H1 (cell line): Measurements from ENCODE around the gene ABCG1. TPM values are rescaled to one million over a fixed set of nuclear protein-coding genes. Genes with fewer than 3 reads are reported as not detected.

Source experiments
- CTCF ChIA-PET: fragments of 300-600 bp; sonication (Branson Sonifier 250); formaldehyde crosslinking; loops from one replicate; lab custom pipeline; 2021; ENCODE audit not compliant: partially characterized antibody; lab: Charles Lee
- POLR2A ChIA-PET: fragments of 300-600 bp; sonication (Branson Sonifier 250); formaldehyde crosslinking; loops from one replicate; lab custom pipeline; 2021; ENCODE audit warnings: inconsistent platforms; ENCODE audit not compliant: partially characterized antibody; lab: Charles Lee
- DNase-seq, 2 experiments: peaks; one replicate each; pipeline versions ENCODE4 v3.0.0 to v3.0.0-alpha.2; 2010 to 2022; ENCODE audit warnings: low spot score in 2 of 2, low read depth in 1 of 2, mixed read lengths in 1 of 2
- FAIRE-seq: peaks from 2 replicates; lab custom pipeline; 2011; peaks lifted over from hg19 to GRCh38; lab: Jason Lieb, UNC
- H2AFZ ChIP-seq: 2 replicates; pipeline ENCODE4 v1.8.1; 2012; ENCODE audit warnings: low read length, inconsistent platforms
- H2AK5ac ChIP-seq: 2 replicates; pipeline ENCODE4 v1.6.1; 2013; ENCODE audit warnings: low read depth, low read length
- H2BK120ac ChIP-seq: replicated peaks from 2 replicates; pipeline ENCODE3; 2013; ENCODE audit warnings: low read depth, low read length, inconsistent platforms
- H2BK12ac ChIP-seq: 2 replicates; pipeline ENCODE4 v1.6.1; 2013; ENCODE audit warnings: low read depth, low read length
- H2BK15ac ChIP-seq: 2 replicates; pipeline ENCODE4 v1.6.1; 2013; ENCODE audit warnings: low read length
- H2BK20ac ChIP-seq: 2 replicates; pipeline ENCODE4 v1.6.1; 2013; ENCODE audit warnings: low read length
- H2BK5ac ChIP-seq: 2 replicates; pipeline ENCODE4 v1.6.1; 2013; ENCODE audit warnings: low read depth, low read length
- H3K14ac ChIP-seq: 2 replicates; pipeline ENCODE4 v1.6.1; 2013; ENCODE audit warnings: inconsistent platforms; ENCODE audit not compliant: insufficient read length
- H3K18ac ChIP-seq: 2 replicates; pipeline ENCODE4 v1.6.1; 2013; ENCODE audit warnings: low read length; ENCODE audit errors: extremely low read depth
- H3K23ac ChIP-seq: 2 replicates; pipeline ENCODE4 v1.6.1; 2013; ENCODE audit warnings: inconsistent platforms; ENCODE audit not compliant: insufficient read length
- H3K23me2 ChIP-seq: 2 replicates; pipeline ENCODE4 v1.6.1; 2013; ENCODE audit warnings: low read depth, low read length
- H3K27ac ChIP-seq: 2 replicates; pipeline ENCODE4 v1.6.1; 2011; ENCODE audit warnings: low read depth, low read length, inconsistent platforms
- H3K27me3 ChIP-seq, 4 experiments: replicated peaks in 1 of 4; 1 replicate in 1 of 4; 2 replicates in 3 of 4; pipeline versions ENCODE4 v1.6.1 to v1.8.1; 2011 to 2013; ENCODE audit warnings: low read length in 3 of 4, mild to moderate bottlenecking in 3 of 4, inconsistent platforms in 2 of 4, mixed read lengths in 2 of 4, moderate library complexity in 1 of 4; ENCODE audit not compliant: control insufficient read depth in 3 of 4, insufficient read depth in 3 of 4; ENCODE audit errors: extremely low read depth in 1 of 4
- H3K36me3 ChIP-seq, 4 experiments: 2 replicates each; pipeline versions ENCODE4 v1.6.1 to v1.8.1; 2011 to 2013; ENCODE audit warnings: mild to moderate bottlenecking in 4 of 4, low read length in 3 of 4, moderate library complexity in 2 of 4, control low read depth in 1 of 4, inconsistent platforms in 1 of 4; ENCODE audit not compliant: insufficient read depth in 4 of 4, control insufficient read depth in 2 of 4
- H3K4ac ChIP-seq: replicated peaks from 2 replicates; pipeline ENCODE3; 2013; ENCODE audit warnings: low read length, low read depth, mixed read lengths, inconsistent platforms; ENCODE audit not compliant: insufficient read length
- H3K4me1 ChIP-seq, 4 experiments: replicated peaks in 1 of 4; 1 replicate in 1 of 4; 2 replicates in 3 of 4; pipeline versions ENCODE4 v1.6.1 to v1.8.1; 2011 to 2013; ENCODE audit warnings: low read length in 3 of 4, inconsistent platforms in 2 of 4, mixed read lengths in 1 of 4; ENCODE audit not compliant: insufficient read depth in 4 of 4, control insufficient read depth in 3 of 4
- H3K4me2 ChIP-seq, 2 experiments: 2 replicates each; pipeline versions ENCODE4 v1.6.1 to v1.8.1; 2011 to 2013; ENCODE audit warnings: low read depth in 2 of 2, low read length in 2 of 2, control low read depth in 1 of 2, inconsistent platforms in 1 of 2, mild to moderate bottlenecking in 1 of 2; ENCODE audit not compliant: insufficient read depth in 1 of 2
- H3K4me3 ChIP-seq, 4 experiments: fragments of 200-600, 300-600 bp in 1 of 4; sonication (generic), shearing (Covaris generic), sonication (Bioruptor Twin) in 1 of 4; 2 replicates each; pipeline versions ENCODE4 v1.5.1 to v1.8.1; 2011 to 2016; ENCODE audit warnings: low read length in 4 of 4, low read depth in 3 of 4, control low read depth in 2 of 4, inconsistent platforms in 2 of 4, mild to moderate bottlenecking in 2 of 4, mixed read lengths in 1 of 4, moderate library complexity in 1 of 4; ENCODE audit not compliant: insufficient read depth in 2 of 4; ENCODE audit errors: extremely low read depth in 1 of 4
- H3K56ac ChIP-seq: replicated peaks from 2 replicates; pipeline ENCODE3; 2013; ENCODE audit warnings: low read depth, mild to moderate bottlenecking, mixed read lengths, low read length, inconsistent platforms; ENCODE audit not compliant: insufficient read length
- H3K79me1 ChIP-seq: 2 replicates; pipeline ENCODE4 v1.6.1; 2013; ENCODE audit warnings: low read depth, low read length, control low read depth
- H3K79me2 ChIP-seq, 2 experiments: 2 replicates each; pipeline versions ENCODE4 v1.6.1 to v1.8.1; 2012 to 2013; ENCODE audit warnings: low read length in 2 of 2, mild to moderate bottlenecking in 2 of 2, inconsistent platforms in 1 of 2; ENCODE audit not compliant: insufficient read depth in 2 of 2, control insufficient read depth in 1 of 2
- H3K9ac ChIP-seq, 4 experiments: replicated peaks in 1 of 4; 1 replicate in 1 of 4; 2 replicates in 3 of 4; pipeline versions ENCODE4 v1.6.1 to v1.8.1; 2011 to 2013; ENCODE audit warnings: low read depth in 3 of 4, low read length in 3 of 4, control low read depth in 2 of 4, mild to moderate bottlenecking in 2 of 4, moderate library complexity in 2 of 4, inconsistent platforms in 1 of 4; ENCODE audit errors: extremely low read depth in 1 of 4
- H3K9me3 ChIP-seq, 2 experiments: 2 replicates each; pipeline versions ENCODE4 v1.6.1 to v1.8.1; 2012 to 2013; ENCODE audit warnings: mild to moderate bottlenecking in 2 of 2, moderate library complexity in 2 of 2, control low read depth in 1 of 2, inconsistent platforms in 1 of 2, low read depth in 1 of 2, low read length in 1 of 2, mixed read lengths in 1 of 2; ENCODE audit not compliant: insufficient read depth in 2 of 2
- H4K20me1 ChIP-seq, 2 experiments: replicated peaks in 1 of 2; 2 replicates each; pipeline versions ENCODE3 to v1.8.1; 2011 to 2013; ENCODE audit warnings: inconsistent platforms in 2 of 2, low read length in 2 of 2, mild to moderate bottlenecking in 1 of 2; ENCODE audit not compliant: insufficient read depth in 2 of 2, control insufficient read depth in 1 of 2
- H4K5ac ChIP-seq: 2 replicates; pipeline ENCODE4 v1.6.1; 2013; ENCODE audit warnings: low read length, low read depth, mixed read lengths, inconsistent platforms; ENCODE audit not compliant: insufficient read length
- H4K8ac ChIP-seq: 2 replicates; pipeline ENCODE4 v1.8.0; 2013; ENCODE audit warnings: mild to moderate bottlenecking, moderate library complexity, low read length, inconsistent platforms; ENCODE audit not compliant: insufficient read depth; ENCODE audit errors: extremely low read depth
- H4K91ac ChIP-seq: replicated peaks from 2 replicates; pipeline ENCODE3; 2013; ENCODE audit warnings: low read length, mixed read lengths, inconsistent platforms; ENCODE audit not compliant: insufficient read length
- ASH2L ChIP-seq: fragments of 200-600, 300-600 bp; sonication (generic); IDR thresholded peaks from one replicate; pipeline ENCODE4 v1.7.1; 2017; ENCODE audit warnings: low read length
- BACH1 ChIP-seq: IDR thresholded peaks from 2 replicates; pipeline ENCODE4 v1.6.1; 2012; ENCODE audit warnings: low read length, improper control_type of control experiment
- CHD2 ChIP-seq: IDR thresholded peaks from 2 replicates; pipeline ENCODE4 v1.6.1; 2012; ENCODE audit warnings: low read length, improper control_type of control experiment
- CREB1 ChIP-seq: IDR thresholded peaks from 2 replicates; pipeline ENCODE4 v1.6.1; 2012; ENCODE audit warnings: inconsistent platforms
- CTBP2 ChIP-seq: IDR thresholded peaks from 2 replicates; pipeline ENCODE4 v1.7.0; 2011; ENCODE audit warnings: borderline replicate concordance, mild to moderate bottlenecking, moderate library complexity, mixed read lengths, low read length; ENCODE audit not compliant: insufficient read depth, insufficient read length
- FOSL1 ChIP-seq: IDR thresholded peaks from 2 replicates; pipeline ENCODE4 v1.6.1; 2011; ENCODE audit warnings: mild to moderate bottlenecking, low read depth, low read length, moderate library complexity; ENCODE audit not compliant: insufficient read depth
- HDAC2 ChIP-seq, 2 experiments: fragments of 300-600 bp in 1 of 2; sonication (generic) in 1 of 2; IDR thresholded peaks; 2 replicates each; pipeline ENCODE4 v1.6.1; 2011 to 2012; ENCODE audit warnings: low read depth in 2 of 2, low read length in 2 of 2, mild to moderate bottlenecking in 2 of 2, moderate library complexity in 2 of 2, borderline replicate concordance in 1 of 2, inconsistent platforms in 1 of 2
- NANOG ChIP-seq: IDR thresholded peaks from 2 replicates; pipeline ENCODE4 v1.6.1; 2011; ENCODE audit warnings: low read length, low read depth, mild to moderate bottlenecking, inconsistent platforms; ENCODE audit not compliant: insufficient read depth, poor library complexity, severe bottlenecking
- NRF1 ChIP-seq: IDR thresholded peaks from 2 replicates; pipeline ENCODE4 v1.6.1; 2011; ENCODE audit warnings: mild to moderate bottlenecking, low read depth, low read length, improper control_type of control experiment
- RFX5 ChIP-seq: IDR thresholded peaks from 2 replicates; pipeline ENCODE4 v1.6.1; 2011; ENCODE audit warnings: low read depth, low read length, improper control_type of control experiment, borderline replicate concordance
- SP4 ChIP-seq: IDR thresholded peaks from 2 replicates; pipeline ENCODE4 v1.6.1; 2012; ENCODE audit warnings: low read length, inconsistent platforms
- USF2 ChIP-seq: IDR thresholded peaks from 2 replicates; pipeline ENCODE4 v1.6.1; 2011; ENCODE audit warnings: low read length, improper control_type of control experiment
- YY1 ChIP-seq: IDR thresholded peaks from 2 replicates; pipeline ENCODE4 v1.6.1; 2011; ENCODE audit warnings: low read depth, mild to moderate bottlenecking, low read length
- WGBS, 2 experiments: shearing (Covaris generic) in 1 of 2; methylation state at CpG; one replicate each; pipeline versions ENCODE4 v1.1.6 to v1.1.7; 2013 to 2015; ENCODE audit warnings: low lambda C conversion rate in 2 of 2, mixed read lengths in 2 of 2, inconsistent platforms in 1 of 2, low coverage in 1 of 2, missing lambda C conversion rate in 1 of 2; ENCODE audit not compliant: insufficient replicate concordance in 2 of 2, insufficient coverage in 1 of 2, insufficient read length in 1 of 2; ENCODE audit errors: extremely low coverage in 1 of 2, missing lambda C conversion rate in 1 of 2; 5-methylcytosine and 5-hydroxymethylcytosine counted together
- polyA plus RNA-seq, 7 experiments: library from polyadenylated mRNA; depleted of rRNA in 3 of 7; stranded (reverse) in 5 of 7; unstranded in 2 of 7; fragments of >200 nt in 5 of 7; fragments of 200-250 nt in 2 of 7; gene quantifications; 1 replicate in 5 of 7; 2 replicates in 1 of 7; 4 replicates in 1 of 7; pipeline versions ENCODE4 v1.2.1 to v1.2.3, GENCODE V29; 2011 to 2013; ENCODE audit warnings: missing spikeins in 2 of 7, mixed read lengths in 2 of 7
- total RNA-seq: library from RNA; stranded (reverse); fragmentation: NEBNext Ultra II Directional; extraction: Animal tissue kit (Norgen Biotek cat#: 25700); gene quantifications from 2 replicates; pipeline ENCODE4 v1.2.1, GENCODE V29; 2021

The ABCG1 gene
- total and polyA plus RNA-seq, 2 of the 8 experiments (the other 6 are each of a cell fraction or from before 2014, with no cell fraction given) = 2.1 to 4.0 TPM

GRCh38 chr21:42302076-42302650 is 83.2 kb downstream of the ABCG1 start:
- DNase-seq (no peak), FAIRE-seq (no peak)
- Histone ChIP-seq H3K4ac (no peak overlapping the region), H2BK15ac (no peak overlapping the region), H3K18ac (no peak overlapping the region), H4K20me1 (no peaks in the 10 kb centered on the region), H3K4me2 (no peak overlapping the region), H3K79me1 (no peaks in the 10 kb centered on the region), H3K9me3 (no peaks in the 10 kb centered on the region), H3K79me2 (no peaks in the 10 kb centered on the region), H2AFZ (no peak overlapping the region), H2AK5ac (no peak overlapping the region), H3K27me3 (no peaks in the 10 kb centered on the region), H3K4me3 (no peak overlapping the region), H3K4me1 (no peaks in the 10 kb centered on the region), H2BK5ac (no peak overlapping the region), H3K23me2 (no peaks in the 10 kb centered on the region), H3K9ac (no peak overlapping the region), H4K8ac (no peak overlapping the region), H4K5ac (no peak overlapping the region), H3K27ac (no peak overlapping the region), H2BK20ac (no peak overlapping the region), H3K56ac (no peak overlapping the region), H3K23ac (no peak overlapping the region), H3K36me3 (no peaks in the 10 kb centered on the region), H2BK12ac (no peak overlapping the region), H2BK120ac (no peak overlapping the region), H4K91ac (no peak overlapping the region), H3K14ac (no peak overlapping the region)
- CTCF ChIA-PET = interaction anchor here (0.6 to 6.5 kb wide), 6 partner anchors 9 to 218 kb away, joined by 3 to 36 read pairs (median 4); no protein-coding TSS in a partner anchor
- 86% methylated on average over 12 of the region's 12 CpGs; no CpG with 5 or more reads in 1 of the 2 experiments for WGBS, 2 experiments
- POLR2A ChIA-PET = interaction anchor here (1.0 kb wide), 1 partner anchor 41 kb away, joined by 3 read pairs; no protein-coding TSS in a partner anchor
- TF ChIP-seq BACH1 (no peak), FOSL1 (no peak), HDAC2 (IDR thresholded peaks at IDR 0.05; ENCODE audit: borderline replicate concordance in 1 of 2, low read depth in 2 of 2, low read length in 2 of 2) (no peak), ASH2L (no peak), NRF1 (no peak), USF2 (no peak), NANOG (no peak), YY1 (no peak), CHD2 (no peak), CREB1 (no peak), RFX5 (no peak), CTBP2 (no peak), SP4 (no peak)
